WTC11 (cell line): ENCODE results near the gene PRPH. TPM values are rescaled to one million over a fixed set of nuclear protein-coding genes. Genes with fewer than 3 reads are reported as not detected.
A peak's percentile ranks its signal among the peaks of the same experiment; 100 is the strongest.
"Not testable (repeated sequence)": the region's sequence is repeated elsewhere in the genome, so short reads cannot be mapped to it uniquely, and the experiment has no call there.

Source experiments
- ATAC-seq: fragments of 200-7000 bp; cut with Tn5 transposase; 2 replicates; pipeline ENCODE4 v1.10.0; 2021; ENCODE audit warnings: mild to moderate bottlenecking, moderate library complexity
- CTCF ChIA-PET: fragments of 300-600 bp; sonication (Branson Sonifier 250); formaldehyde crosslinking; loops from one replicate; lab custom pipeline; 2021; ENCODE audit warnings: antibody characterized with exemption; lab: Charles Lee
- POLR2A ChIA-PET: fragments of 350-600 bp; sonication (Branson Sonifier 250); formaldehyde crosslinking; loops from one replicate; lab custom pipeline; 2021; ENCODE audit warnings: antibody characterized with exemption; lab: Charles Lee
- DNase-seq: peaks from one replicate; pipeline ENCODE4 v3.0.0; 2021; ENCODE audit warnings: low spot score
- H3K27ac Mint-ChIP-seq: 2 replicates; pipeline ENCODE4 v1.8.0; 2021; ENCODE audit warnings: mixed read lengths
- H3K27me3 Mint-ChIP-seq: 2 replicates; pipeline ENCODE4 v1.8.0; 2021; ENCODE audit warnings: low read depth, mild to moderate bottlenecking, moderate library complexity, mixed read lengths
- H3K36me3 Mint-ChIP-seq: 2 replicates; pipeline ENCODE4 v1.8.0; 2021; ENCODE audit warnings: mixed read lengths
- H3K4me1 Mint-ChIP-seq: 2 replicates; pipeline ENCODE4 v1.8.0; 2022; ENCODE audit warnings: mixed read lengths
- H3K4me3 Mint-ChIP-seq: 2 replicates; pipeline ENCODE4 v1.8.0; 2021; ENCODE audit warnings: mild to moderate bottlenecking, moderate library complexity, mixed read lengths
- H3K9me3 Mint-ChIP-seq: 2 replicates; pipeline ENCODE4 v1.8.0; 2021; ENCODE audit warnings: mixed read lengths
- CREB1 ChIP-seq: sonication (generic); formaldehyde crosslinking; IDR thresholded peaks from 2 replicates; pipeline ENCODE4 v1.8.0; 2023; ENCODE audit warnings: mild to moderate bottlenecking, missing genetic modification reagents
- ETV6 ChIP-seq: sonication (generic); formaldehyde crosslinking; IDR thresholded peaks from 2 replicates; pipeline ENCODE4 v1.8.1; 2022; ENCODE audit warnings: mild to moderate bottlenecking, missing genetic modification reagents
- NR2C2 ChIP-seq: sonication (generic); formaldehyde crosslinking; IDR thresholded peaks from 2 replicates; pipeline ENCODE4 v1.8.0; 2022; ENCODE audit warnings: mild to moderate bottlenecking, missing genetic modification reagents
- PRRX2 ChIP-seq: fragments of 250-450 bp; sonication (Bioruptor Pico); IDR thresholded peaks from 2 replicates; pipeline ENCODE4 v1.8.0; 2021; ENCODE audit warnings: mild to moderate bottlenecking
- RELA ChIP-seq: sonication (generic); formaldehyde crosslinking; IDR thresholded peaks from 2 replicates; pipeline ENCODE4 v1.8.1; 2022; ENCODE audit warnings: missing genetic modification reagents, mild to moderate bottlenecking, borderline replicate concordance
- TCF7 ChIP-seq: sonication (generic); formaldehyde crosslinking; IDR thresholded peaks from 2 replicates; pipeline ENCODE4 v1.8.0; 2022; ENCODE audit warnings: mild to moderate bottlenecking, low read depth, missing genetic modification reagents, moderate library complexity
- TEAD1 ChIP-seq: sonication (generic); formaldehyde crosslinking; IDR thresholded peaks from 2 replicates; pipeline ENCODE4 v1.8.0; 2022; ENCODE audit warnings: mild to moderate bottlenecking, missing genetic modification reagents
- ZNF263 ChIP-seq: sonication (generic); formaldehyde crosslinking; IDR thresholded peaks from 2 replicates; pipeline ENCODE4 v1.8.1; 2022; ENCODE audit warnings: low read depth, mild to moderate bottlenecking, moderate library complexity, missing genetic modification reagents
- ZNF416 ChIP-seq: fragments of 250-450 bp; sonication (Bioruptor Pico); IDR thresholded peaks from 2 replicates; pipeline ENCODE4 v1.9.0; 2021; ENCODE audit warnings: mild to moderate bottlenecking, inconsistent platforms
- ZNF671 ChIP-seq: fragments of 250-450 bp; sonication (Bioruptor Pico); IDR thresholded peaks from 2 replicates; pipeline ENCODE4 v1.8.0; 2021; ENCODE audit warnings: mild to moderate bottlenecking
- total RNA-seq: library from RNA; stranded (reverse); gene quantifications from 3 replicates; pipeline ENCODE4 v1.2.3, GENCODE V29; 2021
- TF ChIP-seq, protein P1 (sequence below): sonication (generic); formaldehyde crosslinking; IDR thresholded peaks from 2 replicates; pipeline ENCODE4 v1.8.1; 2023; ENCODE audit warnings: mild to moderate bottlenecking, missing genetic modification reagents
- TF ChIP-seq, protein P2 (sequence below): sonication (generic); formaldehyde crosslinking; IDR thresholded peaks from 2 replicates; pipeline ENCODE4 v1.8.1; 2022; ENCODE audit warnings: low read depth, mild to moderate bottlenecking, moderate library complexity, missing genetic modification reagents, borderline replicate concordance
- TF ChIP-seq, protein P3 (sequence below): sonication (generic); formaldehyde crosslinking; conservative IDR thresholded peaks from 2 replicates; pipeline ENCODE4 v1.8.1; 2022; ENCODE audit warnings: mild to moderate bottlenecking, missing genetic modification reagents
- TF ChIP-seq, protein P4 (sequence below): fragments of 250-450 bp; sonication (Bioruptor Pico); conservative IDR thresholded peaks from 2 replicates; pipeline ENCODE4 v1.9.0; 2021; ENCODE audit warnings: mild to moderate bottlenecking

PRPH gene
- total RNA-seq, 1 experiment from 2014 or later: 2.4 TPM

DNA sequence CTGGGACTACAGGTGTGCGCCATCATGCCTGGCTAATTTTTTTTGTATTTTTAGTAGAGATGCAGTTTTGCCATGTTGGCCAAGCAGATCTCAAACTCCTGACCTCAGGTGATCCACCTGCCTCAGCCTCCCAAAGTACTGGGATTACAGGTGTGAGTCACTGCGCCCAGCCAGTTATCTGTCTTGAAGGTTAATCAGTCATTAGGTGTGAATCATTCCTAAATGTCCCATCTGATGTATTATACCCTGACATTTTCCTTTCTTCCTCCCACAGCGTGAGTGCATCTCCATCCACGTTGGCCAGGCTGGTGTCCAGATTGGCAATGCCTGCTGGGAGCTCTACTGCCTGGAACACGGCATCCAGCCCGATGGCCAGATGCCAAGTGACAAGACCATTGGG is 25.8 kb upstream of the PRPH start:
- ATAC-seq, H3K27ac Mint-ChIP-seq, H3K4me3 Mint-ChIP-seq, H3K27me3 Mint-ChIP-seq, POLR2A ChIA-PET, DNase-seq, H3K9me3 Mint-ChIP-seq: not testable (repeated sequence)
- CTCF ChIA-PET: interaction anchor here (1.2 to 1.5 kb wide), 3 partner anchors 20 to 28 kb away, joined by 3 to 6 read pairs (median 6); partner anchors contain the start of gene PRPH
- H3K36me3 Mint-ChIP-seq: peaks cover 70% of the 10 kb centered on the region
- H3K4me1 Mint-ChIP-seq: peaks cover 18% of the 10 kb centered on the region

DNA sequence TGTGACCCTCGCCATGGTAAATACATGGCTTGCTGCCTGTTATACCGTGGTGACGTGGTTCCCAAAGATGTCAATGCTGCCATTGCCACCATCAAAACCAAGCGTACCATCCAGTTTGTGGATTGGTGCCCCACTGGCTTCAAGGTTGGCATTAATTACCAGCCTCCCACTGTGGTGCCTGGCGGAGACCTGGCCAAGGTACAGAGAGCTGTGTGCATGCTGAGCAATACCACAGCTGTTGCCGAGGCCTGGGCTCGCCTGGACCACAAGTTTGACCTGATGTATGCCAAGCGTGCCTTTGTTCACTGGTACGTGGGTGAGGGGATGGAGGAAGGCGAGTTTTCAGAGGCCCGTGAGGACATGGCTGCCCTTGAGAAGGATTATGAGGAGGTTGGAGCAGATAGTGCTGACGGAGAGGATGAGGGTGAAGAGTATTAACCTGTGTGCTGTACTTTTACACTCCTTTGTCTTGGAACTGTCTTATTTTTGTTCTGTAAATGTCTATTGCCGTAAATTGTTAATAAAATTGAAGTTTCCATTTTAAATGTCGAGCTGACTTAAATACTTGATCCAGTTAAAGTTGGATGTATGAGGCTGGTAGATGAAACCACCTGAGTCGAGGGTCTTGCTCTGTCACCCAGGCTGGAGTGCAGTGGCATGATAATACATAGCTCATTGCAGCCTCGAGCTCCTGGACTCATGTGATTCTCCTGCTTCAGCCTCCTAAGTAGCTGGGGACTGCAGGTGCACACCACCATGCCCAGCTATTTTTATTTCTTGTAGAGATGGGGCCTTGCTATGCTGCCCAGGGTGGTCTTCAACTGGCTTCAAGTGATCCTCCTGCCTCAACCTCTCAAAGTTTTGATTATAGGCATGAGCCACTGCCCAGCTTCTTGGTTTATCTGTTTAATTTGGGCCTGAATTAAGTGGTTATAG is 21.9 kb upstream of the PRPH start:
- Mint-ChIP-seq H3K9me3 (no peaks in the 10 kb centered on the region), H3K4me1 (0 out of 2 replicates have a peak, but pooled peaks cover 3% of the 10 kb centered on the region), H3K36me3 (peaks cover 52% of the 10 kb centered on the region), H3K27me3 (no peaks in the 10 kb centered on the region), H3K4me3 (no peak overlapping the region), H3K27ac (no peak overlapping the region)
- DNase-seq (no peak), ATAC-seq (no peak)
- ChIA-PET CTCF (interaction anchor here (0.8 to 0.9 kb wide), 2 partner anchors 38 to 59 kb away, joined by 3 to 4 read pairs; no protein-coding TSS in a partner anchor), POLR2A (interaction anchor here (0.7 kb wide), 1 partner anchor 589 kb away, joined by 3 read pairs; no protein-coding TSS in a partner anchor)
- TF ChIP-seq ZNF263 (CRISPR knock-in tag) (no peak), TCF7 (no peak), RELA (CRISPR knock-in tag) (no peak), CREB1 (CRISPR knock-in tag) (no peak), NR2C2 (CRISPR knock-in tag) (no peak), ETV6 (CRISPR knock-in tag) (no peak)
- TF ChIP-seq, protein P1, sequence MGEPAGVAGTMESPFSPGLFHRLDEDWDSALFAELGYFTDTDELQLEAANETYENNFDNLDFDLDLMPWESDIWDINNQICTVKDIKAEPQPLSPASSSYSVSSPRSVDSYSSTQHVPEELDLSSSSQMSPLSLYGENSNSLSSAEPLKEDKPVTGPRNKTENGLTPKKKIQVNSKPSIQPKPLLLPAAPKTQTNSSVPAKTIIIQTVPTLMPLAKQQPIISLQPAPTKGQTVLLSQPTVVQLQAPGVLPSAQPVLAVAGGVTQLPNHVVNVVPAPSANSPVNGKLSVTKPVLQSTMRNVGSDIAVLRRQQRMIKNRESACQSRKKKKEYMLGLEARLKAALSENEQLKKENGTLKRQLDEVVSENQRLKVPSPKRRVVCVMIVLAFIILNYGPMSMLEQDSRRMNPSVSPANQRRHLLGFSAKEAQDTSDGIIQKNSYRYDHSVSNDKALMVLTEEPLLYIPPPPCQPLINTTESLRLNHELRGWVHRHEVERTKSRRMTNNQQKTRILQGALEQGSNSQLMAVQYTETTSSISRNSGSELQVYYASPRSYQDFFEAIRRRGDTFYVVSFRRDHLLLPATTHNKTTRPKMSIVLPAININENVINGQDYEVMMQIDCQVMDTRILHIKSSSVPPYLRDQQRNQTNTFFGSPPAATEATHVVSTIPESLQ (CRISPR knock-in tag): no peak
- TF ChIP-seq, protein P2, sequence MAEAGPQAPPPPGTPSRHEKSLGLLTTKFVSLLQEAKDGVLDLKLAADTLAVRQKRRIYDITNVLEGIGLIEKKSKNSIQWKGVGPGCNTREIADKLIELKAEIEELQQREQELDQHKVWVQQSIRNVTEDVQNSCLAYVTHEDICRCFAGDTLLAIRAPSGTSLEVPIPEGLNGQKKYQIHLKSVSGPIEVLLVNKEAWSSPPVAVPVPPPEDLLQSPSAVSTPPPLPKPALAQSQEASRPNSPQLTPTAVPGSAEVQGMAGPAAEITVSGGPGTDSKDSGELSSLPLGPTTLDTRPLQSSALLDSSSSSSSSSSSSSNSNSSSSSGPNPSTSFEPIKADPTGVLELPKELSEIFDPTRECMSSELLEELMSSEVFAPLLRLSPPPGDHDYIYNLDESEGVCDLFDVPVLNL: no peak
- TF ChIP-seq, protein P3, sequence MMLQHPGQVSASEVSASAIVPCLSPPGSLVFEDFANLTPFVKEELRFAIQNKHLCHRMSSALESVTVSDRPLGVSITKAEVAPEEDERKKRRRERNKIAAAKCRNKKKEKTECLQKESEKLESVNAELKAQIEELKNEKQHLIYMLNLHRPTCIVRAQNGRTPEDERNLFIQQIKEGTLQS (CRISPR knock-in tag): no peak

DNA sequence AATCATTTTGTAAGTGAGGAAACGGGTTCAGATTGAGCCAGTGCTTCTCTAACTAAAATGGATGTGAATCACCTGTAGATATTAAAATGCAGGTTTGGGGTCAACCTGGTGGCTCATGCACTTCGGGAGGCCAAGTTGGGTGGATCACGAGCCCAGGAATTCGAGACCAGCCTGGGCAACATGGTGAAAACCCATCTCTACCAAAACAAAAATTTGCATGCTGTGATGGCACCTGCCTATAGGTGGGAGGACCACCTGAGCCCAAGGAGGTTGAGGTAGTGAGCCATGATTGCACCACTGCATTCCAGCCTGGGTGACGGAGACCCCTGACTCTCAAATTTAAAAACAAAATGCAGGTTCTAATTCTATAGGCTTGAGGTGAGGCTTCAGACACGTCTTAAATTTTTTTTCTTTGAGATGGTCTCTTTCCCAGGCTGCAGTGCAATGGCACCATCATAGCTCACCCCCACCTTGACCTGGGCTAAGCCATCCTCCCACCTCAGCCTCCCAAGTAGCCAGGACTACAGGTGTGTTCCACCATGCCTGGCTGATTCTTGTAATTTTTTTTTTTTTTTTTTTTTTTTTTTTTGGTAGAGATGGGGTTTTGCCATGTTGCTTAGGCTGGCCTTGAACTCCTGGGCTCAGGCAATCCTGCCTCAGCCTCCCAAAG is 21.1 kb upstream of the PRPH start:
- ATAC-seq: peak; percentile 38
- CTCF ChIA-PET: interaction anchor here (0.8 to 2.0 kb wide), 3 partner anchors 16 to 58 kb away, joined by 3 to 5 read pairs (median 4); no protein-coding TSS in a partner anchor

More for the DNA sequence above, 21.1 kb upstream of the PRPH start:
- no peaks in the 10 kb centered on the region for H3K9me3 Mint-ChIP-seq
- H3K36me3 Mint-ChIP-seq: peaks cover 48% of the 10 kb centered on the region
- no peak for DNase-seq
- H3K4me1 Mint-ChIP-seq: no peaks in the 10 kb centered on the region
- H3K27ac Mint-ChIP-seq: no peak overlapping the region
- 0 out of 2 replicates have a peak, but pooled peaks have one; percentile 21 for TF ChIP-seq PRRX2
- 0 out of 2 replicates have a peak, but pooled peaks have one; percentile 5 for TF ChIP-seq ZNF416 (CRISPR knock-in tag)
- TF ChIP-seq ZNF671 (CRISPR knock-in tag): peak; percentile 45; the same call in 1 of the 2 replicates
- TF ChIP-seq, protein P3 (CRISPR knock-in tag): no peak
- TF ChIP-seq TEAD1 (CRISPR knock-in tag): 0 out of 2 replicates have a peak, but pooled peaks have one; percentile 15
- TF ChIP-seq, protein P4, sequence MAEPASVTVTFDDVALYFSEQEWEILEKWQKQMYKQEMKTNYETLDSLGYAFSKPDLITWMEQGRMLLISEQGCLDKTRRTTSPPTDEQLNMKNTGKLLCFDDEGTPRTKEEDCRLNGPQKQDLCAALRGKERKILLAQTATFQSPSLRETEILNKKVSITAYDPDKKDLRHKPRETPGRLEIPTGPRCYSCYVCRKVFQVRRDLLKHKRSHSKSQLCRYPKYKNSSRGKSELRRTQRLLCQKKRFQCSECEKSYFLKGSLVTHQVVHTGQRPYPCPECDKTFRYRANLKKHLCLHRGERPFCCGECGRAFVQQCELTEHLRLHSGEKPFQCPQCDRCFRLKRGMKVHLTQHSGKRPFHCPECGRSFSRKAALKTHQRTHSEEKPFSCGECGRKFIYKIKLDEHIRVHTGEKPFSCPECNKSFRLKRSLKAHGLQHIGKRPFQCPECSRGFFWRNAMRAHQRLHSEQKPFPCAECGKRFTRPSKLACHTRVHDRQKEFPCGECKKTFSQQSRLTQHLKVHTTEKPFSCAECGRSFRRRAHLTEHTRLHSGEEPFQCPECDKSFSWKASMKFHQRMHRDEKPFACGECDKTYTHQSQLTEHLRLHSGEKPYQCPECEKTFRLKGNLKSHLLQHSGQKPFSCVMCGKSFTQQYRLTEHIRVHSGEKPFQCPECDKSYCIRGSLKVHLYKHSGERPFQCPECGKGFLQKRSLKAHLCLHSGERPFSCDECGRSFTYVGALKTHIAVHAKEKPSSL: peak; percentile 25; the same call in 1 of the 2 replicates
- TF ChIP-seq, all 79 proteins: peak for 5
- Mint-ChIP-seq H3K27me3 (no peaks in the 10 kb centered on the region), H3K4me3 (no peak overlapping the region)
- POLR2A ChIA-PET: interaction anchor here (0.7 to 1.0 kb wide), 2 partner anchors 23 to 590 kb away, joined by 3 read pairs; no protein-coding TSS in a partner anchor
